MM.1S (cell line): ENCODE data around the gene MRTFA.

Experiments used
- CTCF ChIP-seq: fragments of 300-600 bp; sonication (generic); IDR thresholded peaks from 2 replicates; pipeline ENCODE4 v1.5.1; 2016; ENCODE audit warnings: antibody characterized with exemption, low read length, mixed read lengths
- EZH2 ChIP-seq: fragments of 300-600 bp; sonication (generic); optimal IDR thresholded peaks from 2 replicates; pipeline ENCODE3; 2017; ENCODE audit warnings: low read depth, mild to moderate bottlenecking, antibody characterized with exemption, low read length, mixed read lengths
- EZH2phosphoT487 ChIP-seq: fragments of 300-600 bp; sonication (generic); IDR thresholded peaks from 2 replicates; pipeline ENCODE4 v1.6.1; 2018; ENCODE audit warnings: antibody characterized with exemption, low read length

GRCh38 chr22:40547729-40548143, 88.8 kb downstream of the MRTFA start:
- no peak for TF ChIP-seq CTCF
- no peak for TF ChIP-seq EZH2
- TF ChIP-seq EZH2phosphoT487 = no peak
